OCI-LY1 (cell line): Measurements from ENCODE around the gene STRIP2.

ENCODE experiments used
- H2AFZ ChIP-seq: fragments of 200-600 bp; sonication (generic), shearing (Covaris generic); 2 replicates; pipeline ENCODE4 v1.6.0; 2014; ENCODE audit warnings: antibody characterized with exemption, mild to moderate bottlenecking, low read length
- H3F3A ChIP-seq: fragments of 200-600 bp; sonication (generic), shearing (Covaris generic); 2 replicates; pipeline ENCODE4 v1.6.0; 2014; ENCODE audit warnings: mild to moderate bottlenecking, antibody characterized with exemption, low read length, moderate library complexity; ENCODE audit not compliant: insufficient read depth
- H3K27ac ChIP-seq: fragments of 200-600 bp; sonication (generic); 2 replicates; pipeline ENCODE4 v1.5.1; 2014; ENCODE audit warnings: low read length, mixed run types, mild to moderate bottlenecking, low read depth; ENCODE audit not compliant: poor library complexity, severe bottlenecking
- H3K27me3 ChIP-seq: fragments of 200-600 bp; sonication (generic); 2 replicates; pipeline ENCODE4 v1.6.0; 2014; ENCODE audit warnings: antibody characterized with exemption, mild to moderate bottlenecking, low read length, moderate library complexity; ENCODE audit not compliant: insufficient read depth
- H3K36me3 ChIP-seq: fragments of 200-600 bp; sonication (generic); 2 replicates; pipeline ENCODE4 v1.6.1; 2014; ENCODE audit warnings: mild to moderate bottlenecking, antibody characterized with exemption, low read length, moderate library complexity, mixed read lengths; ENCODE audit not compliant: insufficient read depth
- H3K4me1 ChIP-seq: fragments of 200-600 bp; sonication (generic); 2 replicates; pipeline ENCODE4 v1.5.1; 2014; ENCODE audit warnings: mild to moderate bottlenecking, low read length, moderate library complexity; ENCODE audit not compliant: insufficient read depth, severe bottlenecking
- H3K4me2 ChIP-seq: fragments of 200-600 bp; sonication (generic), shearing (Covaris generic); 2 replicates; pipeline ENCODE4 v1.6.1; 2014; ENCODE audit warnings: low read length
- H3K4me3 ChIP-seq: fragments of 200-600 bp; sonication (generic); 2 replicates; pipeline ENCODE4 v1.5.1; 2014; ENCODE audit warnings: low read length, low read depth, mild to moderate bottlenecking, mixed read lengths; ENCODE audit not compliant: poor library complexity, severe bottlenecking
- H3K79me2 ChIP-seq: fragments of 200-600 bp; shearing (Covaris generic); 2 replicates; pipeline ENCODE4 v1.6.1; 2016; ENCODE audit warnings: mixed run types, low read length, mixed read lengths; ENCODE audit not compliant: insufficient read depth
- H3K9ac ChIP-seq: fragments of 200-600 bp; sonication (generic), shearing (Covaris generic); 2 replicates; pipeline ENCODE4 v1.6.1; 2014; ENCODE audit warnings: mild to moderate bottlenecking, low read length, mixed read lengths
- H3K9me2 ChIP-seq: fragments of 200-600 bp; sonication (generic), shearing (Covaris generic); 2 replicates; pipeline ENCODE4 v1.6.1; 2014; ENCODE audit warnings: low read depth, mild to moderate bottlenecking, low read length, mixed read lengths
- H3K9me3 ChIP-seq: fragments of 200-600 bp; shearing (Covaris generic); 2 replicates; pipeline ENCODE4 v1.6.1; 2014; ENCODE audit warnings: low read length, mixed read lengths
- H4K20me1 ChIP-seq: fragments of 200-600 bp; sonication (generic), shearing (Covaris generic); 2 replicates; pipeline ENCODE4 v1.6.0; 2016; ENCODE audit warnings: mild to moderate bottlenecking, low read length; ENCODE audit not compliant: insufficient read depth
- CTCF ChIP-seq: fragments of 200-600 bp; sonication (generic), shearing (Covaris generic); IDR thresholded peaks from 2 replicates; pipeline ENCODE4 v1.5.1; 2017; ENCODE audit warnings: mild to moderate bottlenecking, antibody characterized with exemption, low read length, moderate library complexity, mixed read lengths
- EZH2 ChIP-seq: fragments of 200-600 bp; sonication (generic), shearing (Covaris generic); IDR thresholded peaks from 2 replicates; pipeline ENCODE4 v1.8.0; 2017; ENCODE audit warnings: borderline replicate concordance, mixed run types, mild to moderate bottlenecking, antibody characterized with exemption, low read length, moderate library complexity, mixed read lengths

The STRIP2 gene

GRCh38 chr7:129422727-129423126 lies 11.5 kb upstream of the STRIP2 start:
- Histone ChIP-seq H3K9me2 (no peaks in the 10 kb centered on the region), H3K4me2 (no peak overlapping the region), H4K20me1 (no peaks in the 10 kb centered on the region), H2AFZ (no peak overlapping the region), H3K27ac (no peak overlapping the region), H3K79me2 (no peaks in the 10 kb centered on the region), H3K4me3 (no peak overlapping the region), H3F3A (no peaks in the 10 kb centered on the region), H3K27me3 (no peaks in the 10 kb centered on the region), H3K9ac (no peak overlapping the region), H3K36me3 (no peaks in the 10 kb centered on the region), H3K4me1 (no peaks in the 10 kb centered on the region), H3K9me3 (no peaks in the 10 kb centered on the region)
- TF ChIP-seq CTCF (no peak), EZH2 (no peak)

GRCh38 chr7:129423700-129424410 lies 10.4 kb upstream of the STRIP2 start:
- Histone ChIP-seq H3K36me3 (no peaks in the 10 kb centered on the region), H3K4me1 (no peaks in the 10 kb centered on the region), H3K27ac (no peak overlapping the region), H3F3A (no peaks in the 10 kb centered on the region), H3K79me2 (no peaks in the 10 kb centered on the region), H3K27me3 (no peaks in the 10 kb centered on the region), H2AFZ (no peak overlapping the region), H3K9me2 (no peaks in the 10 kb centered on the region), H3K4me2 (no peak overlapping the region), H3K9me3 (no peaks in the 10 kb centered on the region), H4K20me1 (no peaks in the 10 kb centered on the region), H3K4me3 (no peak overlapping the region), H3K9ac (no peak overlapping the region)
- TF ChIP-seq CTCF = no peak

DNA sequence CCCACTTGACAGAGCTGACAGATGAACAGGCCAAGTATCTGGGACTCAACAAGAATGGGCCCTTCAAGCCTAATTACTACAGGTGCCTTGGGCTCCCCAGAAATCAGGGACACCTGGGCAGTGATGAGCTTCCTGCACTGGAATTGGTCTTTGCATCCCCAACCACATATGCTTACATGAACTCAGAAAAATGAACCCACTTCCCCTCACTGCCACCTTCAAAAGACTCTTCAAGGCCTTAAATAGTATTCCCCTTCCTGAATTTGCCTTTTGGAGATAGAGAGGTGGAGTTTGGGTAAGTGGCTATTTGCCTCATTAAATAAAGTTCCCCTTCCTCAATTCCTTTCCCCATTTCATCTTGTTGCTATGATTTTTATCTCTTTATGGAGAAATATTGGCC lies 7.8 kb upstream of the STRIP2 start:
- Histone ChIP-seq H3K9me2 (no peaks in the 10 kb centered on the region), H3K9me3 (no peaks in the 10 kb centered on the region), H3K27me3 (no peaks in the 10 kb centered on the region), H3K36me3 (no peaks in the 10 kb centered on the region), H3K4me3 (no peak overlapping the region), H4K20me1 (no peaks in the 10 kb centered on the region), H3K79me2 (no peaks in the 10 kb centered on the region), H2AFZ (no peak overlapping the region), H3F3A (no peaks in the 10 kb centered on the region), H3K9ac (no peak overlapping the region), H3K4me1 (no peaks in the 10 kb centered on the region), H3K4me2 (no peak overlapping the region), H3K27ac (no peak overlapping the region)
- TF ChIP-seq CTCF = no peak
- TF ChIP-seq EZH2 = no peak
